Natural killer cell (primary cell): ENCODE data around the gene STARD3. TPM values are rescaled to one million over a fixed set of nuclear protein-coding genes. Genes with fewer than 3 reads are reported as not detected.

Experiments
- ATAC-seq, 3 donors: fragments of 150-1000 bp in 2 of 3; fragments of 200-7000 bp in 1 of 3; cut with Tn5 transposase; 1 replicate in 1 of 3; 2 replicates in 2 of 3; pipeline ENCODE4 v1.10.0; 2021; ENCODE audit warnings: mild to moderate bottlenecking in 2 of 3, moderate library complexity in 2 of 3
- DNase-seq, 2 donors: peaks; one replicate each; pipeline versions ENCODE4 v3.0.0 to v3.0.0-alpha.2; 2013 to 2021; ENCODE audit warnings: mixed read lengths in 1 of 2
- H3K27ac ChIP-seq: one replicate; pipeline ENCODE4 v1.5.1; 2013; ENCODE audit warnings: mild to moderate bottlenecking, low read length
- H3K27me3 ChIP-seq: one replicate; pipeline ENCODE4 v1.6.1; 2013; ENCODE audit warnings: low read length; ENCODE audit not compliant: control insufficient read depth, insufficient read depth
- H3K36me3 ChIP-seq: one replicate; pipeline ENCODE4 v1.6.1; 2013; ENCODE audit warnings: low read length; ENCODE audit not compliant: control insufficient read depth, insufficient read depth
- H3K4me1 ChIP-seq: one replicate; pipeline ENCODE4 v1.6.1; 2013; ENCODE audit warnings: low read length; ENCODE audit not compliant: control insufficient read depth, insufficient read depth
- H3K4me3 ChIP-seq: one replicate; pipeline ENCODE4 v1.5.1; 2013; ENCODE audit warnings: low read length
- H3K9me3 ChIP-seq: one replicate; pipeline ENCODE4 v1.6.1; 2013; ENCODE audit warnings: low read length; ENCODE audit not compliant: control insufficient read depth, insufficient read depth
- H3K27ac Mint-ChIP-seq, 2 donors: one replicate each; pipeline ENCODE4 v1.8.0; 2022; ENCODE audit warnings: mild to moderate bottlenecking in 2 of 2, mixed read lengths in 2 of 2, moderate library complexity in 1 of 2
- H3K27me3 Mint-ChIP-seq, 2 donors: one replicate each; pipeline ENCODE4 v1.8.0; 2022; ENCODE audit warnings: low read depth in 2 of 2, mixed read lengths in 2 of 2
- H3K36me3 Mint-ChIP-seq: one replicate; pipeline ENCODE4 v1.8.0; 2022; ENCODE audit warnings: mixed read lengths
- H3K4me1 Mint-ChIP-seq, 2 donors: one replicate each; pipeline ENCODE4 v1.8.0; 2022; ENCODE audit warnings: mixed read lengths in 2 of 2
- H3K4me3 Mint-ChIP-seq: one replicate; pipeline ENCODE4 v1.8.0; 2022; ENCODE audit warnings: mild to moderate bottlenecking, moderate library complexity, mixed read lengths
- H3K9me3 Mint-ChIP-seq, 2 donors: one replicate each; pipeline ENCODE4 v1.8.0; 2022; ENCODE audit warnings: mixed read lengths in 2 of 2
- CTCF ChIP-seq: fragments of 200-600 bp; IDR thresholded peaks from one replicate; pipeline ENCODE4 v1.8.0; 2022; ENCODE audit warnings: antibody characterized with exemption
- WGBS: methylation state at CpG from one replicate; pipeline ENCODE4 v1.1.7; 2013; ENCODE audit warnings: missing lambda C conversion rate; ENCODE audit not compliant: insufficient coverage; 5-methylcytosine and 5-hydroxymethylcytosine counted together
- intact Hi-C: fragments of 100-400 bp; cut with micrococcal nuclease; formaldehyde crosslinking; loops from one replicate; pipeline ENCODE4 v1.14.2; 2022
- total RNA-seq, 4 donors: library from RNA; stranded (reverse); fragments of 120-200 nt in 1 of 4; gene quantifications; one replicate each; pipeline versions ENCODE4 v1.2.3 to v1.2.4, GENCODE V29; 2013 to 2022

The STARD3 gene
- total RNA-seq, 3 donors from 2014 or later (not counting 1 experiment from before 2014, with no cell fraction given): 97.1 to 115 (median 105) TPM

- no peak overlapping the region for H3K27ac Mint-ChIP-seq
These were observed 19.3 kb upstream of the STARD3 start for GRCh38 chr17:39617446-39618245.

GRCh38 chr17:39618246-39618913 is 18.6 kb upstream of the STARD3 start:
- no peaks in the 10 kb centered on the region for H3K36me3 Mint-ChIP-seq
- H3K4me1 ChIP-seq: peaks cover 30% of the 10 kb centered on the region
- H3K4me3 ChIP-seq: peak overlapping the region; percentile 28
- peaks cover 15 to 23% of the 10 kb centered on the region in 2 donors for H3K27me3 Mint-ChIP-seq
- no peaks in the 10 kb centered on the region for H3K9me3 Mint-ChIP-seq
- ATAC-seq (no peak), DNase-seq (no peak)
- no peaks in the 10 kb centered on the region for H3K36me3 ChIP-seq
- 7% methylated on average over 32 of the region's 33 CpGs for WGBS
- H3K9me3 ChIP-seq: no peaks in the 10 kb centered on the region
- peaks cover 5% of the 10 kb centered on the region for H3K27me3 ChIP-seq
- peak overlapping the region; percentile 92 for H3K4me3 Mint-ChIP-seq
- TF ChIP-seq CTCF: no peak
- intact Hi-C loops: no loop called here
- no peak overlapping the region for H3K27ac ChIP-seq
- H3K4me1 Mint-ChIP-seq: peaks cover 19 to 20% of the 10 kb centered on the region in 2 donors
- H3K27ac Mint-ChIP-seq: peak overlapping the region in 1 of 2 donors; percentile 35

More at GRCh38 chr17:39617446-39618245, 19.3 kb upstream of the STARD3 start:
- H3K4me1 Mint-ChIP-seq: peaks cover 16 to 17% of the 10 kb centered on the region in 2 donors
- peaks cover 24% of the 10 kb centered on the region for H3K4me1 ChIP-seq
- ATAC-seq: peak in 2 of 3 donors; percentile 44 to 51
- intact Hi-C loops: no loop called here
- 2% methylated on average over 79 of the region's 79 CpGs for WGBS
- H3K27me3 ChIP-seq: peaks cover 5% of the 10 kb centered on the region
- TF ChIP-seq CTCF: no peak
- H3K4me3 Mint-ChIP-seq: peak overlapping the region; percentile 57
- no peak overlapping the region for H3K27ac ChIP-seq
- no peaks in the 10 kb centered on the region for H3K9me3 ChIP-seq
- peaks cover 15 to 29% of the 10 kb centered on the region in 2 donors for H3K27me3 Mint-ChIP-seq
- H3K9me3 Mint-ChIP-seq: no peaks in the 10 kb centered on the region
- H3K4me3 ChIP-seq: peak overlapping the region; percentile 28
- peak; percentile 37 to 73 for DNase-seq
- H3K36me3 Mint-ChIP-seq: no peaks in the 10 kb centered on the region
- no peaks in the 10 kb centered on the region for H3K36me3 ChIP-seq

GRCh38 chr17:39618956-39619785 is 17.8 kb upstream of the STARD3 start:
- H3K27me3 Mint-ChIP-seq: peaks cover 15 to 22% of the 10 kb centered on the region in 2 donors
- H3K9me3 Mint-ChIP-seq: no peaks in the 10 kb centered on the region
- no peak for DNase-seq
- peaks cover 22 to 23% of the 10 kb centered on the region in 2 donors for H3K4me1 Mint-ChIP-seq
- peaks cover 35% of the 10 kb centered on the region for H3K4me1 ChIP-seq
- H3K4me3 ChIP-seq: no peak overlapping the region
- 73% methylated on average over 13 of the region's 13 CpGs for WGBS
- peaks cover 5% of the 10 kb centered on the region for H3K27me3 ChIP-seq
- intact Hi-C loops: no loop called here
- H3K27ac Mint-ChIP-seq: no peak overlapping the region
- H3K9me3 ChIP-seq: no peaks in the 10 kb centered on the region
- no peaks in the 10 kb centered on the region for H3K36me3 ChIP-seq
- H3K36me3 Mint-ChIP-seq: no peaks in the 10 kb centered on the region
- H3K27ac ChIP-seq: no peak overlapping the region
- ATAC-seq: no peak
- no peak overlapping the region for H3K4me3 Mint-ChIP-seq
- no peak for TF ChIP-seq CTCF
